Caco-2 (cell line): ENCODE data around the gene ACAP3. TPM values are rescaled to one million over a fixed set of nuclear protein-coding genes. Genes with fewer than 3 reads are reported as not detected.

Source experiments
- BruUV-seq: library from RNA; stranded (reverse); fragments of 400-500 nt; replicated peaks from 2 replicates; lab custom pipeline; 2021; lab: Mats Ljungman, UMichigan
- CTCF ChIA-PET: fragments of 300-600 bp; sonication (Branson Sonifier 250); formaldehyde crosslinking; loops from one replicate; lab custom pipeline; 2022; ENCODE audit warnings: antibody characterized with exemption; lab: Charles Lee
- POLR2A ChIA-PET: fragments of 300-600 bp; sonication (Branson Sonifier 250); formaldehyde crosslinking; loops from one replicate; lab custom pipeline; 2022; ENCODE audit warnings: antibody characterized with exemption; lab: Charles Lee
- DNase-seq, 2 experiments: peaks; one replicate each; pipeline versions ENCODE4 v3.0.0 to v3.0.0-alpha.2; 2020 to 2022
- H3K27me3 ChIP-seq: replicated peaks from 2 replicates; pipeline ENCODE4 v1.6.0; 2011; ENCODE audit warnings: low read length; ENCODE audit not compliant: control insufficient read depth, insufficient read depth
- H3K36me3 ChIP-seq: 2 replicates; pipeline ENCODE4 v1.5.1; 2011; ENCODE audit warnings: low read length; ENCODE audit not compliant: control insufficient read depth, insufficient read depth
- H3K4me1 ChIP-seq: fragments of 250-450 bp; sonication (Bioruptor Pico); 2 replicates; pipeline ENCODE4 v1.5.1; 2020; ENCODE audit warnings: mild to moderate bottlenecking
- H3K4me3 ChIP-seq: 2 replicates; pipeline ENCODE4 v1.5.1; 2011; ENCODE audit warnings: low read depth, mild to moderate bottlenecking, control low read depth, low read length
- H3K9me3 ChIP-seq: fragments of 250-450 bp; sonication (Bioruptor Pico); 2 replicates; pipeline ENCODE4 v1.5.1; 2020; ENCODE audit warnings: mild to moderate bottlenecking, moderate library complexity
- H3K27ac Mint-ChIP-seq: one replicate; pipeline ENCODE4 v1.8.0; 2022; ENCODE audit warnings: mixed read lengths; ENCODE audit not compliant: unreplicated experiment
- H3K27me3 Mint-ChIP-seq: one replicate; pipeline ENCODE4 v1.8.0; 2022; ENCODE audit warnings: mixed read lengths; ENCODE audit not compliant: insufficient read depth, unreplicated experiment
- H3K36me3 Mint-ChIP-seq: one replicate; pipeline ENCODE4 v1.8.0; 2022; ENCODE audit warnings: mild to moderate bottlenecking, mixed read lengths; ENCODE audit not compliant: insufficient read depth, unreplicated experiment
- H3K4me1 Mint-ChIP-seq: one replicate; pipeline ENCODE4 v1.8.0; 2022; ENCODE audit warnings: low read depth, mixed read lengths; ENCODE audit not compliant: unreplicated experiment
- H3K4me3 Mint-ChIP-seq: one replicate; pipeline ENCODE4 v1.8.0; 2022; ENCODE audit warnings: mild to moderate bottlenecking, moderate library complexity, mixed read lengths; ENCODE audit not compliant: unreplicated experiment
- H3K9me3 Mint-ChIP-seq: one replicate; pipeline ENCODE4 v1.8.0; 2022; ENCODE audit warnings: mixed read lengths; ENCODE audit not compliant: unreplicated experiment
- CTCF ChIP-seq, 2 experiments: fragments of 200-600 bp in 1 of 2; IDR thresholded peaks; 1 replicate in 1 of 2; 2 replicates in 1 of 2; pipeline versions ENCODE4 v1.5.1 to v1.8.0; 2011 to 2022; ENCODE audit warnings: antibody characterized with exemption in 1 of 2, control low read depth in 1 of 2, inconsistent platforms in 1 of 2, low read depth in 1 of 2, low read length in 1 of 2, mild to moderate bottlenecking in 1 of 2, moderate library complexity in 1 of 2; ENCODE audit not compliant: insufficient read depth in 1 of 2, severe bottlenecking in 1 of 2, unreplicated experiment in 1 of 2
- intact Hi-C: fragments of 100-400 bp; cut with micrococcal nuclease; formaldehyde crosslinking; loops from one replicate; pipeline ENCODE4 v1.10.0; 2022; ENCODE audit not compliant: unreplicated experiment
- total RNA-seq: library from RNA; stranded (reverse); gene quantifications from 2 replicates; pipeline ENCODE4 v1.2.3, GENCODE V29; 2022

ACAP3 gene
- total RNA-seq, 1 experiment from 2014 or later = 46.6 TPM

DNA sequence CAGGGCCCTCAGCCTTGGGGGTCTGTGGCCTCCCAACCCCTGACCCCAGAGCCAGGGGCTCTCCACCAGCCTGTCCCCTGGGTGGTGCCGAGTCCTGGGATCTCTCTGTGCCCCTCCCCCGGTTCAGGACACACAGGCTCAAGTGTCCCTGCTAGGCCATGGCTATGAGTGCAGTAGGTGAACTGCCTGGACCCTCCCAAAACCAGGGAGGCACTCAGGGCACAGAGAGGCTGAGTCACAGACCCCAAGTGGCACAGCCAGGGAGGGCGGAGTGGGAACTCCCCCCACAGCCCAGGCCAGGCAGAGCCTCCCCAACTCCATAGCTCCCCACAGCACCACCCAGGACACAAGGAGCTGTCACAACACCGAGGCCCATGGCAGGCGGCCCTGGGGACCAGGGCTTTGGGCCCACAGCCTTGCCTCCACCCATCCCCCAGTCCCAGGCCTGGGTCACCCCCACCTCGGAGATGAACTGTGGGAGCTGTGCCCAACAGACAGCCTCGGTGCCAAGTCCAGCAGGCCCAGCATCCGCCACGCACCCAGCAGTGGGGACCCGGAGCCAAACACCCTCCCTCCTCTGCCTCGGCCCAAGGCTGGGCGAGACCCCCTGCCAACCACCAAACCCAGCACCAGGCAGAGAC lies 38.2 kb upstream of the ACAP3 start:
- Mint-ChIP-seq H3K4me1 (no peaks in the 10 kb centered on the region), H3K27ac (no peak overlapping the region), H3K4me3 (no peak overlapping the region), H3K27me3 (no peaks in the 10 kb centered on the region), H3K9me3 (no peaks in the 10 kb centered on the region), H3K36me3 (peaks cover 13% of the 10 kb centered on the region)
- intact Hi-C loops = loop anchor here (10.0 kb wide), 1 partner anchor 159 kb away; no protein-coding TSS in a partner anchor
- DNase-seq = no peak
- CTCF ChIA-PET = no interaction called here
- peaks cover 14% of the 10 kb centered on the region for H3K4me1 ChIP-seq
- no peaks in the 10 kb centered on the region; the same call in none of the 2 replicates for H3K36me3 ChIP-seq
- H3K4me3 ChIP-seq = no peak overlapping the region
- TF ChIP-seq CTCF (IDR thresholded peaks at IDR 0.05; ENCODE audit: insufficient read depth in 1 of 2, low read depth in 1 of 2, low read length in 1 of 2, severe bottlenecking in 1 of 2, unreplicated experiment in 1 of 2) = no peak
- no peaks in the 10 kb centered on the region for H3K9me3 ChIP-seq
- POLR2A ChIA-PET = no interaction called here
- H3K27me3 ChIP-seq = no peaks in the 10 kb centered on the region
- BruUV-seq = no TSS peak

- no peak for TF ChIP-seq CTCF (IDR thresholded peaks at IDR 0.05; ENCODE audit: insufficient read depth in 1 of 2, low read depth in 1 of 2, low read length in 1 of 2, severe bottlenecking in 1 of 2, unreplicated experiment in 1 of 2)
- Histone ChIP-seq H3K9me3 (no peaks in the 10 kb centered on the region), H3K27me3 (no peaks in the 10 kb centered on the region), H3K4me1 (peaks cover 14% of the 10 kb centered on the region), H3K4me3 (no peak overlapping the region), H3K36me3 (no peaks in the 10 kb centered on the region; the same call in none of the 2 replicates)
- no peak for DNase-seq
- ChIA-PET POLR2A (no interaction called here), CTCF (no interaction called here)
- no peaks in the 10 kb centered on the region for H3K9me3 Mint-ChIP-seq
- no peaks in the 10 kb centered on the region for H3K4me1 Mint-ChIP-seq
- no peak overlapping the region for H3K4me3 Mint-ChIP-seq
- H3K36me3 Mint-ChIP-seq = peaks cover 19% of the 10 kb centered on the region
- H3K27me3 Mint-ChIP-seq = no peaks in the 10 kb centered on the region
- intact Hi-C loops = loop anchor here (10.0 kb wide), 1 partner anchor 159 kb away; no protein-coding TSS in a partner anchor
- BruUV-seq = no TSS peak
- H3K27ac Mint-ChIP-seq = no peak overlapping the region
These were observed 37.7 kb upstream of the ACAP3 start for GRCh38 chr1:1345384-1345783.

GRCh38 chr1:1344655-1345361 lies 37.1 kb upstream of the ACAP3 start:
- H3K36me3 Mint-ChIP-seq = peaks cover 25% of the 10 kb centered on the region
- peak in 1 of 2 experiments; percentile 29 for TF ChIP-seq CTCF (IDR thresholded peaks at IDR 0.05; ENCODE audit: insufficient read depth in 1 of 2, low read depth in 1 of 2, low read length in 1 of 2, severe bottlenecking in 1 of 2, unreplicated experiment in 1 of 2)
- H3K9me3 ChIP-seq = no peaks in the 10 kb centered on the region
- H3K4me3 ChIP-seq = no peak overlapping the region
- no peak for DNase-seq
- no peaks in the 10 kb centered on the region for H3K27me3 Mint-ChIP-seq
- H3K4me1 Mint-ChIP-seq = no peaks in the 10 kb centered on the region
- intact Hi-C loops = loop anchor here (10.0 kb wide), 1 partner anchor 160 kb away; no protein-coding TSS in a partner anchor
- CTCF ChIA-PET = no interaction called here
- POLR2A ChIA-PET = no interaction called here
- no peak overlapping the region for H3K27ac Mint-ChIP-seq
- H3K4me3 Mint-ChIP-seq = no peak overlapping the region
- H3K36me3 ChIP-seq = no peaks in the 10 kb centered on the region; the same call in none of the 2 replicates
- H3K9me3 Mint-ChIP-seq = no peaks in the 10 kb centered on the region
- H3K4me1 ChIP-seq = peaks cover 14% of the 10 kb centered on the region
- H3K27me3 ChIP-seq = no peaks in the 10 kb centered on the region
- no TSS peak for BruUV-seq
